Measurements from ENCODE around the gene HSD17B7. TPM values are rescaled to one million over a fixed set of nuclear protein-coding genes. Genes with fewer than 3 reads are reported as not detected.
A peak's percentile ranks its signal among the peaks of the same experiment; 100 is the strongest.

The HSD17B7 gene
- total and polyA plus RNA-seq, 10 of the 15 experiments (the other 5 are each of a cell fraction or from before 2014, with no cell fraction given): 32.9 to 88.1 (median 36.3) TPM

DNA sequence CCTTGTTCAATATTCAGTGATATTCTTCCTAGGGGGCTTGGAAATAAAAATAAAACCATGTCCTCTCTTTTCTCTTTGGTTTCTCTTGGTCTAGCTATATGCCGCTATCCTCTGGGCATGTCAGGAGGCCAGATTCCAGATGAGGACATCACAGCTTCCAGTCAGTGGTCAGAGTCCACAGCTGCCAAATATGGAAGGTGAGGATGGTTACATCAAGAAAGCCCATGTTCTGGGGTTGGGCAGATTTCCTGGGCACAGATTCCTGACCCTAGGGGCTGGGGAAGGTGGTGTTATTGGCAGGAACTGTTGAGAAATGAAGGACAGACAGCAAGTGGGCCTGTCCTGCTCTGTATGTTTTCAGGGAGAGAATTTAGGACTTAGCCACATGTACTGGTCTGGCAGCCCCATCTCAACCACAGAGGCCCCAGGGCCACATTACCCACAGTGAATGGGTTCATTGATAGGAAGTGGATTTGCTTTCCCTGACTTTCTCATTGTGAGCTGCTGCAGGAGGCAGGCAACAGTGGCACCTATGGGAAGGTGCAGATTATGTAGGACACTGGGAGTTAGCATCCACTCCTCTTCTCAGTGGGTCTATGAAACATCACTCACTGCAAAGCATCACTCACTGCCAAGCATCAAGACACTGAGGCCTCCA is 37.4 kb upstream of the HSD17B7 start:
- no peak overlapping the region for H3K4me2 ChIP-seq (ENCODE audit: control insufficient read depth, insufficient read depth)
- DNase-seq (ENCODE audit: low read depth, low spot score) (no peak), FAIRE-seq (no peak), ATAC-seq (no peak)
- TF ChIP-seq, protein P1, sequence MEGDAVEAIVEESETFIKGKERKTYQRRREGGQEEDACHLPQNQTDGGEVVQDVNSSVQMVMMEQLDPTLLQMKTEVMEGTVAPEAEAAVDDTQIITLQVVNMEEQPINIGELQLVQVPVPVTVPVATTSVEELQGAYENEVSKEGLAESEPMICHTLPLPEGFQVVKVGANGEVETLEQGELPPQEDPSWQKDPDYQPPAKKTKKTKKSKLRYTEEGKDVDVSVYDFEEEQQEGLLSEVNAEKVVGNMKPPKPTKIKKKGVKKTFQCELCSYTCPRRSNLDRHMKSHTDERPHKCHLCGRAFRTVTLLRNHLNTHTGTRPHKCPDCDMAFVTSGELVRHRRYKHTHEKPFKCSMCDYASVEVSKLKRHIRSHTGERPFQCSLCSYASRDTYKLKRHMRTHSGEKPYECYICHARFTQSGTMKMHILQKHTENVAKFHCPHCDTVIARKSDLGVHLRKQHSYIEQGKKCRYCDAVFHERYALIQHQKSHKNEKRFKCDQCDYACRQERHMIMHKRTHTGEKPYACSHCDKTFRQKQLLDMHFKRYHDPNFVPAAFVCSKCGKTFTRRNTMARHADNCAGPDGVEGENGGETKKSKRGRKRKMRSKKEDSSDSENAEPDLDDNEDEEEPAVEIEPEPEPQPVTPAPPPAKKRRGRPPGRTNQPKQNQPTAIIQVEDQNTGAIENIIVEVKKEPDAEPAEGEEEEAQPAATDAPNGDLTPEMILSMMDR (IDR thresholded peaks at IDR 0.05 in 2 of 3, conservative IDR thresholded peaks at IDR 0.05 in 1 of 3; ENCODE audit: control insufficient read depth in 2 of 3, extremely low read depth in 1 of 3, insufficient read depth in 1 of 3, low read depth in 3 of 3, low read length in 3 of 3): peak in 2 of 3 experiments; percentile 6 to 21; a peak in 2 of 6 replicates
- TF ChIP-seq PML (IDR thresholded peaks at IDR 0.05; ENCODE audit: low read length) (no peak), RAD21 (IDR thresholded peaks at IDR 0.05; ENCODE audit: insufficient read depth, low read depth, low read length) (peak; percentile 42; the same call in 1 of the 2 replicates)
- ChIA-PET SMC1A (ENCODE audit: uncharacterized antibody, unreplicated experiment) (interaction anchor here (0.8 kb wide), 1 partner anchor 140 kb away, joined by 3 read pairs; no protein-coding TSS in a partner anchor), CTCF (no interaction called here), POLR2A (no interaction called here), RAD21 (ENCODE audit: unreplicated experiment) (no interaction called here)
- WGBS (ENCODE audit: insufficient coverage, insufficient replicate concordance, low lambda C conversion rate, missing lambda C conversion rate): 95% methylated on average over 1 of the region's 1 CpG
- no peaks in the 10 kb centered on the region for H4K20me1 ChIP-seq (ENCODE audit: control insufficient read depth, insufficient read depth)
- no peaks in the 10 kb centered on the region for H3K27me3 ChIP-seq (replicated peaks in 1 of 2; ENCODE audit: control insufficient read depth in 2 of 2, insufficient read depth in 2 of 2, low read length in 1 of 2)
- no peaks in the 10 kb centered on the region for H3K36me3 ChIP-seq (ENCODE audit: control insufficient read depth in 2 of 2, insufficient read depth in 2 of 2, low read length in 1 of 2)
- no TSS peak for BruUV-seq (replicated peaks)
- no peaks in the 10 kb centered on the region for H3K9me3 ChIP-seq (replicated peaks; ENCODE audit: control insufficient read depth, insufficient read depth, low read length)
- no peak overlapping the region for H2AFZ ChIP-seq (ENCODE audit: control insufficient read depth, low read depth, low read length)
- H3K27ac ChIP-seq (ENCODE audit: control insufficient read depth, insufficient read depth): no peak overlapping the region
- in situ Hi-C loops (cut with MboI): no loop called here
- H3K4me1 ChIP-seq (ENCODE audit: control insufficient read depth, insufficient read depth, low read length): no peaks in the 10 kb centered on the region
- no peaks in the 10 kb centered on the region for H3K79me2 ChIP-seq (ENCODE audit: control insufficient read depth, insufficient read depth, low read length)
- no peak overlapping the region for H3K4me3 ChIP-seq
- intact Hi-C loops (cut with micrococcal nuclease; ENCODE audit: unreplicated experiment): no loop called here
- no peak overlapping the region for H3K9ac ChIP-seq (ENCODE audit: control insufficient read depth, insufficient read depth, low read length)

DNA sequence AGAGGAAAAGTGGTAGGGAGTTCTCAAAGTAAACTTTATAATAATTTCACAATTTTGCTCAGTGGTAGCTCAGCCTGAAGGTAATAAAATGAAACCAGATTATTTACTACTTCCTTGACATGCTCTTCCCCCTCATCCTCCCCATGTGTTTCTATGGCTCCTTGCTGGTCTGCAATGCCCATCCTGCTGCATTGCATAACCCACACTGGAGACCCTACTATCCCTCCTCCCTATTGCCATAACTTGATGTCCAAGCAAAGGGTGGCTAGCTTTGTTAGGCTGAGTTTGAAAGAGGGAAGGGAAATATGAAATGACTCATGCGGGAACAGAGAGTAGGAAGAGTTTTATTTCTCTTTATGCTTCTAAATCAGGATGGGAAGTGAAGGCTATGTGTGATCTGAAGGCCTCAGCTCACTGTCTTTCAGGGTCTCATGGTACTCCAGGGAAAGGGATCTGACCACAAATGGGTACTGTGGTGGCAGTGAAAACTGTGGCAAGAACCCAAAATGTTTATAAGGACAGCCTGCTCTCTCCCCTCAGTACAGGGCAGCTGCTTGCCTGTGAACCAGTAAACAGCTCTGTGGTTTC is 36.4 kb upstream of the HSD17B7 start:
- WGBS (ENCODE audit: insufficient coverage, insufficient replicate concordance, low lambda C conversion rate, missing lambda C conversion rate): 94% methylated on average over 1 of the region's 1 CpG
- no peaks in the 10 kb centered on the region for H3K9me3 ChIP-seq (replicated peaks; ENCODE audit: control insufficient read depth, insufficient read depth, low read length)
- H3K9ac ChIP-seq (ENCODE audit: control insufficient read depth, insufficient read depth, low read length): no peak overlapping the region
- H3K4me3 ChIP-seq: no peak overlapping the region
- H3K27me3 ChIP-seq (replicated peaks in 1 of 2; ENCODE audit: control insufficient read depth in 2 of 2, insufficient read depth in 2 of 2, low read length in 1 of 2): no peaks in the 10 kb centered on the region
- ChIA-PET POLR2A (no interaction called here), SMC1A (ENCODE audit: uncharacterized antibody, unreplicated experiment) (interaction anchor here (0.8 kb wide), 1 partner anchor 141 kb away, joined by 3 read pairs; no protein-coding TSS in a partner anchor), RAD21 (ENCODE audit: unreplicated experiment) (no interaction called here), CTCF (no interaction called here)
- no peak for DNase-seq (ENCODE audit: low read depth, low spot score)
- H3K4me2 ChIP-seq (ENCODE audit: control insufficient read depth, insufficient read depth): no peak overlapping the region
- H3K79me2 ChIP-seq (ENCODE audit: control insufficient read depth, insufficient read depth, low read length): no peaks in the 10 kb centered on the region
- no peaks in the 10 kb centered on the region for H3K4me1 ChIP-seq (ENCODE audit: control insufficient read depth, insufficient read depth, low read length)
- intact Hi-C loops (cut with micrococcal nuclease; ENCODE audit: unreplicated experiment) (no loop called here), in situ Hi-C loops (cut with MboI) (no loop called here)
- no peak for ATAC-seq
- no peaks in the 10 kb centered on the region for H3K36me3 ChIP-seq (ENCODE audit: control insufficient read depth in 2 of 2, insufficient read depth in 2 of 2, low read length in 1 of 2)
- H2AFZ ChIP-seq (ENCODE audit: control insufficient read depth, low read depth, low read length): no peak overlapping the region
- TF ChIP-seq MXI1 (IDR thresholded peaks at IDR 0.05; ENCODE audit: low read depth, low read length) (no peak), SREBF1 (IDR thresholded peaks at IDR 0.05; ENCODE audit: low read length) (no peak)
- no peak overlapping the region for H3K27ac ChIP-seq (ENCODE audit: control insufficient read depth, insufficient read depth)
- H4K20me1 ChIP-seq (ENCODE audit: control insufficient read depth, insufficient read depth): no peaks in the 10 kb centered on the region
- BruUV-seq (replicated peaks): no TSS peak
- no peak for FAIRE-seq

Measured in GM12878 (cell line).